Pancreas (tissue), 10 donors: ENCODE results near the gene NDUFA8. TPM values are rescaled to one million over a fixed set of nuclear protein-coding genes. Genes with fewer than 3 reads are reported as not detected.

ENCODE experiments used
- ATAC-seq, 4 donors: fragments of 200-7000 bp; cut with Tn5 transposase; one replicate each; pipeline versions ENCODE4 v1.8.0 to v1.9.1; 2020; ENCODE audit warnings: mild to moderate bottlenecking in 4 of 4, moderate library complexity in 4 of 4
- DNase-seq, 6 donors: peaks; one replicate each; pipeline ENCODE4 v3.0.0-alpha.2; 2020
- FAIRE-seq: peaks from 2 replicates; lab custom pipeline; 2012; peaks lifted over from hg19 to GRCh38; lab: Jason Lieb, UNC
- H3K27ac ChIP-seq, 4 donors: fragments of 200-600 bp; sonication (generic); 1 replicate in 3 of 4; 2 replicates in 1 of 4; pipeline versions ENCODE4 v1.5.0 to v1.8.0; 2020
- H3K27me3 ChIP-seq, 4 donors: fragments of 200-600 bp; one replicate each; pipeline ENCODE4 v1.8.0; 2021
- H3K36me3 ChIP-seq, 3 donors: fragments of 200-600 bp; sonication (generic) in 1 of 3; one replicate each; pipeline versions ENCODE4 v1.5.0 to v1.8.0; 2020 to 2021
- H3K4me1 ChIP-seq, 3 donors: fragments of 200-600 bp; one replicate each; pipeline ENCODE4 v1.8.0; 2021
- H3K4me3 ChIP-seq, 4 donors: fragments of 200-600 bp; sonication (generic) in 2 of 4; one replicate each; pipeline versions ENCODE4 v1.5.0 to v1.8.0; 2020 to 2021
- H3K9me3 ChIP-seq, 4 donors: fragments of 200-600 bp; one replicate each; pipeline ENCODE4 v1.8.0; 2021
- CTCF ChIP-seq, 4 donors: fragments of 200-600 bp; sonication (generic) in 3 of 4; IDR thresholded peaks; one replicate each; pipeline versions ENCODE4 v1.5.0 to v1.8.0; 2021; ENCODE audit warnings: antibody characterized with exemption in 4 of 4
- WGBS, 2 donors: extraction: QIAGEN DNeasy Blood & Tissue Kit; methylation state at CpG; one replicate each; pipeline ENCODE4 v1.1.7; 2013; 5-methylcytosine and 5-hydroxymethylcytosine counted together
- intact Hi-C, 3 donors: fragments of 100-400 bp; cut with DNase I; formaldehyde crosslinking; loops; one replicate each; pipeline versions ENCODE4 v1.11.1 to v1.14.2; 2022
- polyA plus RNA-seq, 2 donors: library from polyadenylated mRNA; stranded (reverse); fragments of 200-250 nt; gene quantifications; one replicate each; pipeline ENCODE4 v1.2.3, GENCODE V29; 2013
- total RNA-seq, 6 donors: library from RNA; stranded (reverse); fragmentation: NEBNext Ultra II Directional in 4 of 6; extraction: Animal tissue kit (Norgen Biotek cat#: 25700) in 4 of 6; gene quantifications; one replicate each; pipeline versions ENCODE4 v1.2.1 to v1.2.4, GENCODE V29; 2021 to 2023
- donor health status: healthy with polysubstance abuse.
- donor health status: DM: no; HTN: no; CAD: no; lungs with moderate emphysema.
- donor health status: DM: no; HTN: no; CAD: no.
- donor health status: control.
- donor health status: control.
- donor health status: Bipolar disorder and iron deficiency.
- donor health status: DM: yes; HTN: yes; CAD: no.
- donor health status: DM: no; HTN: no; CAD: no.
- donor health status: DM: no; HTN: no; CAD: no.
- donor health status: DM: yes; HTN: yes; CAD: no.

NDUFA8 gene
- total and polyA plus RNA-seq, 8 donors, result 10.7 to 37.3 (median 16.4) TPM

- FAIRE-seq, result no peak
- 75 to 84% methylated on average over 5 of the region's 5 CpGs for WGBS, 2 donors
- Histone ChIP-seq H3K9me3 (no peaks in the 10 kb centered on the region), H3K36me3 (no peaks in the 10 kb centered on the region), H3K27ac (no peak overlapping the region), H3K4me1 (no peaks in the 10 kb centered on the region), H3K4me3 (no peak overlapping the region), H3K27me3 (no peaks in the 10 kb centered on the region)
- intact Hi-C loops, result no loop called here
- no peak for DNase-seq
- TF ChIP-seq CTCF (IDR thresholded peaks at IDR 0.05), result no peak
- ATAC-seq, result no peak
Measured at GRCh38 chr9:122192261-122192875, 32.8 kb upstream of the NDUFA8 start.

DNA sequence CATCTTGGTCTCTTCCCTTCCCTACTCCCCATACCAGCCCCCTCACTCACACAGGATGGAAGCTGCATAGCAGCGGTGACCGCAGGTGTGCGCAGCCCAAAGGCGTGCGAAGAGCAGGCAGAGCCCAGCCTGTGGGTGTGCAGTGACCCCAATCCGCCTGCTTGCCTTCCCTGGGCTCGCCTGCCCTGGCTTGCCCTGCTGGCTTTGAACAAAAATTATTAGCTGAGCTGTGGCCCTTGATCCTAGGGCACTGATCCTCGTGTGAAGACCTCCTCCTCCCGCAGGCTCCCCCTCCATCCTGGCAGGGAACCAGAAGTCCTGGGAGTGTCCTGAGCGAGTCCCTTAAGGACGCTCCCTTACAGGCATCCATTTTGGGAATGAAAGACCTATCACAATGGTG lies 32.0 kb upstream of the NDUFA8 start:
- Histone ChIP-seq H3K9me3 (no peaks in the 10 kb centered on the region), H3K27me3 (no peaks in the 10 kb centered on the region), H3K4me3 (no peak overlapping the region), H3K27ac (no peak overlapping the region), H3K4me1 (no peaks in the 10 kb centered on the region), H3K36me3 (no peaks in the 10 kb centered on the region)
- ATAC-seq, result no peak
- no peak for FAIRE-seq
- no peak for DNase-seq
- intact Hi-C loops, result no loop called here
- TF ChIP-seq CTCF (IDR thresholded peaks at IDR 0.05), result no peak
- 62 to 70% methylated on average over 11 of the region's 11 CpGs for WGBS, 2 donors

DNA sequence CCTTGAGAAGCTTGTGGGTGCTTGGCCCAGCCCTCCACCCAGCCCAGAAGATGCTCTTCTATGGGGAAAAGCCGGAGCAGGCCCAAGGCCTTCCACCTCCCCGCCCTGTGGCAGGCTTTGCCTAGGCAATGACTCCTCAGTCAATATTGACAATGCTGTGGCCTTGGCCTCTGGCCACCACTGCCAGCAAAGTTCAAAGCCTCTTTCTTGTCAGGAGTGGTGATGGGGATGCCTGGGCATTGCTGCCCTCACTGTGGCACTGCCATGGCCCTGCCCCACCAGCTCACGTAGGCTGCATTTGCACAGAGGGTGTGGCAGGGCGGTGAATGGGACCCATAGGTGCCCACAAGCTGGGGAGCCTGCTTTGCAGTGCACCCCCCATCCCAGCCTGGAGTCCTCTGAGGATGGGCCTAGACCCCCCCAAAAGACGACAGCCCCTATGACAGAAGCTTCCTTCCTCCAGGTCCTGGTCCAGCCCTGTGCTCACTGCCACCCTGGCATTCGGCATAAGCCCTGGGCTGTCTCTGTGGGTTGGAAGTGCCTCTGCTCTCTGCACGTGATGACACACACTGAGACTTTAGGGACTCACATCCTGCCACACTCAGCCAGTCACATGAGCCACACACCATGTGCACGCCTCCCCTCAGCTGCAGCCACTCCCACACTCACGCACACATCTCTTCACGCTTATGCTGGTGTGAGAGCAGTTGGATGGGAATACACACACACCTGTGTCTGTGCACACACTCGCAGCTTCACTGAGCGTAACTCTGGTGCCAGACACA lies 31.2 kb upstream of the NDUFA8 start:
- ATAC-seq (no peak), DNase-seq (no peak), FAIRE-seq (no peak)
- Histone ChIP-seq H3K27ac (no peak overlapping the region), H3K4me3 (no peak overlapping the region), H3K9me3 (no peaks in the 10 kb centered on the region), H3K27me3 (no peaks in the 10 kb centered on the region), H3K36me3 (no peaks in the 10 kb centered on the region), H3K4me1 (no peaks in the 10 kb centered on the region)
- 81 to 82% methylated on average over 12 of the region's 12 CpGs for WGBS, 2 donors
- TF ChIP-seq CTCF (IDR thresholded peaks at IDR 0.05), result no peak
- intact Hi-C loops, result no loop called here

- DNase-seq, result no peak
- Histone ChIP-seq H3K4me3 (no peak overlapping the region), H3K36me3 (no peaks in the 10 kb centered on the region), H3K27ac (no peak overlapping the region), H3K27me3 (no peaks in the 10 kb centered on the region), H3K9me3 (no peaks in the 10 kb centered on the region), H3K4me1 (no peaks in the 10 kb centered on the region)
- TF ChIP-seq CTCF (IDR thresholded peaks at IDR 0.05), result no peak
- no peak for ATAC-seq
- intact Hi-C loops, result no loop called here
- FAIRE-seq, result no peak
- 78 to 87% methylated on average over 6 of the region's 6 CpGs for whole genome bisulfite sequencing, 2 donors
Measured at GRCh38 chr9:122188369-122188768, 28.8 kb upstream of the NDUFA8 start.
